Posterior vena cava (tissue), 2 donors: ENCODE measurements around the gene LNPEP. TPM values are rescaled to one million over a fixed set of nuclear protein-coding genes. Genes with fewer than 3 reads are reported as not detected.
"Not testable (repeated sequence)": the region's sequence is repeated elsewhere in the genome, so short reads cannot be mapped to it uniquely, and the experiment has no call there.

ENCODE experiments used
- DNase-seq: peaks from one replicate; pipeline ENCODE4 v3.0.0-alpha.2; 2020; ENCODE audit warnings: low spot score
- intact Hi-C, 2 donors: fragments of 100-400 bp; cut with DNase I; formaldehyde crosslinking; loops; one replicate each; pipeline versions ENCODE4 v1.14.1 to v1.14.2; 2022 to 2023
- total RNA-seq, 2 donors: library from RNA; stranded (reverse); fragmentation: NEBNext Ultra II Directional; extraction: Animal tissue kit (Norgen Biotek cat#: 25700); gene quantifications; one replicate each; pipeline ENCODE4 v1.2.1, GENCODE V29; 2021
- donor health status: DM: yes; HTN: yes; CAD: no.
- donor health status: DM: yes; HTN: yes; CAD: no.

Gene LNPEP
- total RNA-seq, 2 donors from 2014 or later, result 50.9 to 52.4 TPM

DNA sequence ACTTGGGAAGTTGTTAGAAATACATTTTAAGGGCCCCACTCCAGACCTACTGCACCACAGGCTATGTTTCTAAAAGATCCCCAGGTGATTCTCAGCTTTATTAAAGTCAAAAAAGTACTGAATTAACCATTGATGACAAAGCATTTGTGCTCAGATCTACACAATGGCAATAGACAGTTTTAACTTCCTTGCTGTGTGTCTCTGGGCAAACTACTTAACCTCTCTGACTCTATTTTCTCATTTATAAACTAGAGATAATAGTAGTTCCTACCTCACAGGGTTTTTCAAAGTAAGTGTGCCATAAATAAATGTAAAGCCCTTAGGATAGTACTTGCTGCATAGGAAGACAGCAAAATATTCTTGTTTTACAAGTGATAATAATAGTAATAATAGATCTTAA, 140.2 kb downstream of the LNPEP start:
- DNase-seq, result no peak
- intact Hi-C loops, result no loop called here

DNA sequence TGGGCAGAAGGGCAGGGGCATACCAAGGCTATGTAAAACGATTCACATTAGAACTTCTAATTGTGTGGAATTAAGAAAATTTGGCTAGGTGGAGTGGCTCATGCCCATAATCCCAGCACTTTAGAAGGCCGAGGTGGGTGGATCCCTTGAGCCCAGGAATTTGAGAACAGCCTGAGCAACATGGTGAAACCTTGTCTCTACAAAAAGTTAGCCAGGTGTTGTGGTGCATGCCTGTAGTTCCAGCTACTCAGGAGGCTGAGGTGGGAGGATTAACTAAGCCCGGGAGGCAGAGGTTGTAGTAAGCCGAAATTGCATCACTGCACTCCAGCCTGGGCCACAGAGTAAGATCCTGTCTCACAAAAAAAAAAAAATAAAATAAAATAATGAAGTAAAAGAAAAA, 141.4 kb downstream of the LNPEP start:
- no peak for DNase-seq
- intact Hi-C loops, result no loop called here

DNA sequence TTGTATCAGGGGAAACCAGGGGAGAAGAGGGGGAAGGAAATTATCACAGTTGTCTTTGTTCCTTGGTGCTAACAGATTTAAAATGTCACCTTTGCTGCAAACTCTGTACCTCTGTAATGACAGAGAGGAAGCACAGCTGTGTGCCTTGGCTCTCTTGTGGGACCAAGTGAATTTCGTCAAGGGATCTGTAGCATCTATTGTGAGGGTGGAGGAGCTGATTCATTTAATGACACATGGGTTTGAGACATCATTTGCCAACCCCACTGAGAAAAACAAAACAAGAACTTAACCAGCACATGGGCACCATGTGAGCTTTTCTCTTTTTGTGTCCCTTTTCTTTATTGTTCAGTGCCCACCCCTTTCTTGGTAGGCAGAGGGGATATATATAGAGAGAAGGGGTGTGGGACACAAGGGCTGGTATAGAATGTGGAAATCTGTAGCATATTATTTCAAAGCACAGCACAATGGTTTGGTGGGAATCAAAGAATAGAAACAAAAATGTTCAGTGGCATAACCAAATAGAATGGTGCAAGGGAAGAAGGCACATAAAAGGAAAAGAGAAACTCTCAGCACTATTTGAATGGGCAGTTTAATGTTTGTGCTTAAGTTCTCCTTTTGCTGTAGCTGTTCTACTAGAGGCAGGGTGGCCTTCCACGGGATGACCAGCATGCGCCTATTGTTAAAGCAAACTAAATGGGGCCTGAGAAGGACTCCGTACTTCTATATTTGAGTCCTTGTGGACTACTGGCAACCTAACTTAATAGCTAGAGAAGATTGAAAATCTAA, 143.3 kb downstream of the LNPEP start:
- DNase-seq, result no peak
- intact Hi-C loops, result no loop called here

DNA sequence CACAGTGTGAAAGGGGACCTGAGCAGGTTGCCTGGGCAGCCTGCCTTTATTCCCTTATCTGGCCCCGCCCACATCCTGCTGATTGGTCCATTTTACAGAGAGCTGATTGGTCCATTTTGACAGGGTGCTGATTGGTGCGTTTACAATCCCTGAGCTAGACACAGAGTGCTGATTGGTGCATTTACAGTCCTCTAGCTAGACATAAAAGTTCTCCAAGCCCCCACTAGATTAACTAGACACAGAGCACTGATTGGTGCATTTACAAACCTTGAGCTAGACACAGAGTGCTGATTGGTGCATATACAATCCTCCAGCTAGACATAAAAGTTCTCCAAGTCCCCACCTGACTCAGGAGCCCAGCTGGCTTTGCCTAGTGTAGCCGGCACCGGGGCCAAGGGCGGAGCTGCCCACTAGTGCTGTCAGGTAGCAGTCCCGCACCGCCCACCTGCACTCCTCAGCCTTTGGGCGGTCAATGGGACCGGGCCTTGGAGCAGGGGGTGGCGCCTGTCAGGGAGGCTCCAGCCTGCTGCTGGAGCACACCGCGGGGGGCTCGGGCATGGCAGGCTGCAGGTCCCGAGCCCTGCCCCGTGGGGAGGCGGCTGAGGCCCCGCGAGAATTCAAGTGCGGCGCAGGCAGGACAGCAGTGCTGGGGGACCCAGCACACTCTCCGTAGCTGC, 149.0 kb downstream of the LNPEP start:
- intact Hi-C loops, result not testable (repeated sequence)
- peak; percentile 80 for DNase-seq

DNA sequence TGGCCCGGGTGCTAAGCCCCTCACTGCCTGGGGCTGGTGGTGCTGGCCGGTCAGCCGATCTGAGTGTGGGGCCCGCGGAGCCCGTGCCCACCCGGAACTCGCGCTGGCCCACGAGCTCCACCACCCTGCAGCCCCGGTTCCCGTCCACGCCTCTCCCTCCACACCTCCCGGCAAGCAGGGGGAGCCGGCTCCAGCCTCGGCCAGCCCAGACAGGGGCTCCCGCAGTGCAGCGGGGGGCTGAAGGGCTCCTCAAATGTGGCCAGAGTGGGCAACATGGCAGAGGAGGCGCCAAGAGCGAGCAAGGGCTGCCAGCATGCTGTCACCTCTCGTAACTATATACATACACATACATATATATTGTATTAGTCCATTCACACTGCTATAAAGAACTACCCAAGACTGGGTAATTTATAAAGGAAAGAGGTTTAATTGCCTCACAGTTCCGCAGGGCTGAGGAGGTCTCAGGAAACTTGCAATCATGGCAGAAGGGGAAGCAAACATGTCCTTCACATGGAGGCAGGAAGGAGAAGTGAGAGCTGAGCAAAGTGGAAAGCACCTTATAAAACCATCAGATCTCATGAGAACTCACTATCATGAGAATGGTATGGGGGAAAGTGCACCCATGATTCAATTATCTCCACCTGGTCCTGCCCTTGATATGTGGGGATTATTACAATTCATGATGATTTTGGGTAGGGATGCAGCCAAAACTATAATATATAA, 149.7 kb downstream of the LNPEP start:
- intact Hi-C loops, result no loop called here
- DNase-seq, result peak; percentile 76

Other genes with a start within 250 kb of the LNPEP start
- gene ERAP1, start 128.1 kb upstream of the LNPEP start, total RNA-seq, result 10 to 100 TPM; 31.8 to 44.6 TPM
- 1 to 10 TPM; 4.8 to 9.6 TPM for gene ERAP2, start 59.6 kb upstream of the LNPEP start, total RNA-seq
- not detected for gene LIX1, start 206.5 kb downstream of the LNPEP start, total RNA-seq
- gene RIOK2, start 247.2 kb downstream of the LNPEP start, total RNA-seq, result 10 to 100 TPM; 18.3 to 24.2 TPM